SK-N-SH treated with all-trans-retinoic acid at 6 μM for 48 hours (cell line): ENCODE data around the gene KCTD14.

Experiments used
- ATAC-seq: fragments of 200-7000 bp; cut with Tn5 transposase; 3 replicates; pipeline ENCODE4 v1.9.1; 2020; ENCODE audit warnings: mild to moderate bottlenecking, moderate library complexity
- BACH2 ChIP-seq: fragments of 250-450 bp; sonication (Bioruptor Pico); IDR thresholded peaks from 2 replicates; pipeline ENCODE4 v1.9.0; 2021; ENCODE audit warnings: mild to moderate bottlenecking, borderline replicate concordance
- CREB5 ChIP-seq: fragments of 250-450 bp; sonication (Bioruptor Pico); IDR thresholded peaks from 2 replicates; pipeline ENCODE4 v1.5.1; 2020; ENCODE audit warnings: low read depth, mild to moderate bottlenecking, moderate library complexity
- CSDC2 ChIP-seq: fragments of 250-450 bp; sonication (Bioruptor Pico); IDR thresholded peaks from 2 replicates; pipeline ENCODE4 v1.5.0; 2020; ENCODE audit warnings: mild to moderate bottlenecking, moderate library complexity
- CSRNP3 ChIP-seq: fragments of 250-450 bp; sonication (Bioruptor Pico); IDR thresholded peaks from 2 replicates; pipeline ENCODE4 v1.5.1; 2021; ENCODE audit warnings: mild to moderate bottlenecking, moderate library complexity
- ESRRG ChIP-seq: fragments of 250-450 bp; sonication (Bioruptor Pico); IDR thresholded peaks from 2 replicates; pipeline ENCODE4 v1.6.1; 2021; ENCODE audit warnings: mild to moderate bottlenecking
- GLIS3 ChIP-seq: fragments of 250-450 bp; sonication (Bioruptor Pico); IDR thresholded peaks from 2 replicates; pipeline ENCODE4 v1.5.0; 2020; ENCODE audit warnings: mild to moderate bottlenecking, moderate library complexity
- OSR1 ChIP-seq: fragments of 250-450 bp; sonication (Bioruptor Pico); IDR thresholded peaks from 2 replicates; pipeline ENCODE4 v1.8.0; 2022; ENCODE audit warnings: moderate library complexity, mild to moderate bottlenecking, inconsistent platforms
- PATZ1 ChIP-seq: fragments of 250-450 bp; sonication (Bioruptor Pico); IDR thresholded peaks from 2 replicates; pipeline ENCODE4 v1.8.0; 2020; ENCODE audit warnings: mild to moderate bottlenecking, moderate library complexity, borderline replicate concordance
- PPARA ChIP-seq: fragments of 250-450 bp; sonication (Bioruptor Pico); IDR thresholded peaks from 2 replicates; pipeline ENCODE4 v1.5.0; 2020; ENCODE audit warnings: mild to moderate bottlenecking, borderline replicate concordance
- RARB ChIP-seq: fragments of 250-450 bp; sonication (Bioruptor Pico); IDR thresholded peaks from 2 replicates; pipeline ENCODE4 v1.8.0; 2021; ENCODE audit warnings: mild to moderate bottlenecking, moderate library complexity
- SNAI2 ChIP-seq: fragments of 250-450 bp; sonication (Bioruptor Pico); IDR thresholded peaks from 2 replicates; pipeline ENCODE4 v1.5.0; 2020; ENCODE audit warnings: mild to moderate bottlenecking, moderate library complexity
- TOX ChIP-seq: fragments of 250-450 bp; sonication (Bioruptor Pico); IDR thresholded peaks from 2 replicates; pipeline ENCODE4 v1.8.0; 2021; ENCODE audit warnings: mild to moderate bottlenecking, moderate library complexity, borderline replicate concordance
- TSHZ2 ChIP-seq: fragments of 250-450 bp; sonication (Bioruptor Pico); IDR thresholded peaks from 2 replicates; pipeline ENCODE4 v1.5.0; 2020; ENCODE audit warnings: mild to moderate bottlenecking, moderate library complexity
- ZC3H10 ChIP-seq: fragments of 250-450 bp; sonication (Bioruptor Pico); IDR thresholded peaks from 2 replicates; pipeline ENCODE4 v1.5.1; 2021; ENCODE audit warnings: mild to moderate bottlenecking, moderate library complexity
- ZFP3 ChIP-seq: fragments of 250-450 bp; sonication (Bioruptor Pico); IDR thresholded peaks from 2 replicates; pipeline ENCODE4 v1.5.0; 2020; ENCODE audit warnings: mild to moderate bottlenecking, moderate library complexity
- ZFP30 ChIP-seq: fragments of 450-650 bp; formaldehyde crosslinking; IDR thresholded peaks from 2 replicates; pipeline ENCODE4 v1.5.0; 2022; ENCODE audit warnings: mild to moderate bottlenecking, moderate library complexity
- ZNF565 ChIP-seq: fragments of 450-650 bp; formaldehyde crosslinking; conservative IDR thresholded peaks from 2 replicates; pipeline ENCODE4 v1.5.0; 2020; ENCODE audit warnings: low read depth, mild to moderate bottlenecking, moderate library complexity
- ZNF70 ChIP-seq: fragments of 450-650 bp; formaldehyde crosslinking; IDR thresholded peaks from 2 replicates; pipeline ENCODE4 v1.5.0; 2020; ENCODE audit warnings: mild to moderate bottlenecking, moderate library complexity
- ZNF8 ChIP-seq: fragments of 450-650 bp; formaldehyde crosslinking; IDR thresholded peaks from 2 replicates; pipeline ENCODE4 v1.5.0; 2020; ENCODE audit warnings: mild to moderate bottlenecking, moderate library complexity

KCTD14 gene

GRCh38 chr11:78066471-78066870 is 43.4 kb upstream of the KCTD14 start:
- ATAC-seq = no peak
- TF ChIP-seq OSR1 (CRISPR knock-in tag) (no peak), GLIS3 (CRISPR knock-in tag) (no peak), CSDC2 (no peak), ZFP30 (CRISPR knock-in tag) (no peak), RARB (CRISPR knock-in tag) (no peak), PATZ1 (CRISPR knock-in tag) (no peak)

- ATAC-seq = no peak
- TF ChIP-seq BACH2 (CRISPR knock-in tag) (no peak), ZC3H10 (no peak), ZFP30 (CRISPR knock-in tag) (no peak), TSHZ2 (CRISPR knock-in tag) (no peak), ESRRG (CRISPR knock-in tag) (no peak), PPARA (CRISPR knock-in tag) (no peak), SNAI2 (CRISPR knock-in tag) (no peak), TOX (CRISPR knock-in tag) (no peak), ZNF70 (no peak), OSR1 (CRISPR knock-in tag) (no peak), ZNF565 (no peak), CREB5 (CRISPR knock-in tag) (no peak), ZFP3 (CRISPR knock-in tag) (no peak), RARB (CRISPR knock-in tag) (no peak), CSDC2 (no peak)
These were observed 42.1 kb upstream of the KCTD14 start for GRCh38 chr11:78065203-78065602.

GRCh38 chr11:78063440-78064181 is 40.5 kb upstream of the KCTD14 start, which contains the start of gene THRSP:
TSS of gene THRSP (plus strand) at chr11:78063861. CDS start at chr11:78063882, 21 bp downstream.
- TF ChIP-seq CSRNP3 (CRISPR knock-in tag) = no peak
- no peak for TF ChIP-seq ZNF8
- no peak for TF ChIP-seq ZNF565
- TF ChIP-seq PATZ1 (CRISPR knock-in tag) = no peak
- no peak for TF ChIP-seq ESRRG (CRISPR knock-in tag)
- TF ChIP-seq TOX (CRISPR knock-in tag) = no peak
- TF ChIP-seq ZFP30 (CRISPR knock-in tag) = no peak
- no peak for TF ChIP-seq SNAI2 (CRISPR knock-in tag)
- no peak for TF ChIP-seq ZC3H10
- no peak for TF ChIP-seq TSHZ2 (CRISPR knock-in tag)
- no peak for TF ChIP-seq CSDC2
- no peak for ATAC-seq
